ENCODE measurements around the gene OR51B2.
"Not testable (repeated sequence)": the region's sequence is repeated elsewhere in the genome, so short reads cannot be mapped to it uniquely, and the experiment has no call there.

OR51B2 gene

GRCh38 chr11:5307256-5308019 is 16.7 kb downstream of the OR51B2 start:
- no peak for DNase-seq

- DNase-seq, result no peak
Observed at GRCh38 chr11:5304046-5304445, 20.1 kb downstream of the OR51B2 start.

GRCh38 chr11:5303626-5304025 is 20.5 kb downstream of the OR51B2 start:
- no peak for DNase-seq

- DNase-seq, result no peak
Observed at GRCh38 chr11:5301846-5302245, 22.3 kb downstream of the OR51B2 start, which contains the start of gene OR51B4. OR51B4 (minus strand) TSS chr11:5301946; CDS start chr11:5301946, 0 bp downstream.

- DNase-seq, result no peak
Observed at GRCh38 chr11:5300251-5300650, 23.8 kb downstream of the OR51B2 start.

GRCh38 chr11:5298451-5298850 is 25.6 kb downstream of the OR51B2 start:
- DNase-seq, result no peak

- no peak for DNase-seq
Observed at GRCh38 chr11:5297721-5298323, 26.3 kb downstream of the OR51B2 start.

GRCh38 chr11:5294342-5294995 is 29.6 kb downstream of the OR51B2 start:
- not testable (repeated sequence) for DNase-seq

- no peak for DNase-seq
Observed at GRCh38 chr11:5293028-5293427, 31.1 kb downstream of the OR51B2 start.

GRCh38 chr11:5291207-5291838 is 32.8 kb downstream of the OR51B2 start:
- DNase-seq, result no peak

GRCh38 chr11:5290106-5290505 is 34.0 kb downstream of the OR51B2 start:
- no peak for DNase-seq

- DNase-seq, result no peak
Observed at GRCh38 chr11:5289696-5290095, 34.4 kb downstream of the OR51B2 start.

GRCh38 chr11:5288906-5289550 is 35.1 kb downstream of the OR51B2 start:
- DNase-seq, result no peak

- DNase-seq, result no peak
Observed at GRCh38 chr11:5288108-5288905, 35.8 kb downstream of the OR51B2 start.

GRCh38 chr11:5286901-5287300 is 37.2 kb downstream of the OR51B2 start:
- DNase-seq, result no peak

GRCh38 chr11:5286351-5286750 is 37.7 kb downstream of the OR51B2 start:
- no peak for DNase-seq

GRCh38 chr11:5285703-5286340 is 38.3 kb downstream of the OR51B2 start:
- DNase-seq, result no peak

- no peak for DNase-seq
Observed at GRCh38 chr11:5284637-5285036, 39.5 kb downstream of the OR51B2 start.

GRCh38 chr11:5283882-5284281 is 40.2 kb downstream of the OR51B2 start:
- DNase-seq, result no peak

GRCh38 chr11:5283086-5283485 is 41.0 kb downstream of the OR51B2 start:
- no peak for DNase-seq

GRCh38 chr11:5282628-5283027 is 41.5 kb downstream of the OR51B2 start:
- DNase-seq, result no peak

- DNase-seq, result no peak
Observed at GRCh38 chr11:5281596-5281995, 42.5 kb downstream of the OR51B2 start.

Measured in NCI-H1694 (cell line).